Endothelial cell (in vitro differentiated cells): ENCODE results near the gene ZNF500. TPM values are rescaled to one million over a fixed set of nuclear protein-coding genes. Genes with fewer than 3 reads are reported as not detected.
A peak's percentile ranks its signal among the peaks of the same experiment; 100 is the strongest.

ENCODE experiments used
- DNase-seq: peaks from one replicate; pipeline ENCODE4 v3.0.0; 2021; ENCODE audit warnings: low spot score
- H3K27ac Mint-ChIP-seq: one replicate; pipeline ENCODE4 v1.8.0; 2021; ENCODE audit warnings: mixed read lengths, inconsistent platforms; ENCODE audit not compliant: unreplicated experiment
- H3K27me3 Mint-ChIP-seq: one replicate; pipeline ENCODE4 v1.8.0; 2021; ENCODE audit warnings: mild to moderate bottlenecking, moderate library complexity, mixed read lengths, inconsistent platforms; ENCODE audit not compliant: unreplicated experiment
- H3K36me3 Mint-ChIP-seq: one replicate; pipeline ENCODE4 v1.8.0; 2021; ENCODE audit warnings: mild to moderate bottlenecking, low read depth, mixed read lengths, inconsistent platforms; ENCODE audit not compliant: unreplicated experiment
- H3K4me1 Mint-ChIP-seq: one replicate; pipeline ENCODE4 v1.8.0; 2021; ENCODE audit warnings: mild to moderate bottlenecking, mixed read lengths, inconsistent platforms; ENCODE audit not compliant: unreplicated experiment
- H3K4me3 Mint-ChIP-seq: one replicate; pipeline ENCODE4 v1.8.0; 2021; ENCODE audit warnings: mild to moderate bottlenecking, mixed read lengths, inconsistent platforms; ENCODE audit not compliant: unreplicated experiment
- H3K9me3 Mint-ChIP-seq: one replicate; pipeline ENCODE4 v1.8.0; 2021; ENCODE audit warnings: mixed read lengths, inconsistent platforms; ENCODE audit not compliant: unreplicated experiment
- CTCF ChIP-seq: fragments of 200-600 bp; sonication (generic); IDR thresholded peaks from one replicate; pipeline ENCODE4 v1.5.0; 2021; ENCODE audit warnings: antibody characterized with exemption; ENCODE audit not compliant: unreplicated experiment
- long read RNA-seq: library from polyadenylated mRNA; unstranded; transcript quantifications from one replicate; pipeline ENCODE4 v2.0.0, GENCODE V29; 2020; ENCODE audit not compliant: unreplicated experiment
- total RNA-seq: library from RNA; stranded (reverse); fragmentation: NEBNext Ultra II Directional; extraction: Animal tissue kit (Norgen Biotek cat#: 25700); gene quantifications from one replicate; pipeline ENCODE4 v1.2.1, GENCODE V29; 2021; ENCODE audit not compliant: unreplicated experiment

Gene ZNF500
- total RNA-seq, result 32.8 TPM
- long read RNA-seq, full-length matches to known transcripts, result 3 of 5 reads
- long read RNA-seq, partial matches to known transcripts, result 0 of 5 reads
- long read RNA-seq, other reads (novel, unspliced or antisense), result 2 of 5 reads

GRCh38 chr16:4766875-4767628, at the start of gene ZNF500:
Gene ZNF500, minus strand, starts transcription at chr16:4767162. Its CDS starts 1,184 bp downstream, at chr16:4765978.
- Mint-ChIP-seq H3K4me3 (peak within 1 kb of the TSS; percentile 96), H3K27me3 (peaks cover 6% of the 10 kb centered on the region), H3K9me3 (no peaks in the 10 kb centered on the region), H3K36me3 (peaks cover 22% of the 10 kb centered on the region), H3K27ac (peak within 1 kb of the TSS; percentile 94), H3K4me1 (peaks cover 15% of the 10 kb centered on the region)
- peak; percentile 100 for DNase-seq
- TF ChIP-seq CTCF, result no peak

- H3K4me3 Mint-ChIP-seq, result no peak overlapping the region
- H3K27ac Mint-ChIP-seq, result no peak overlapping the region
- peaks cover 3% of the 10 kb centered on the region for H3K27me3 Mint-ChIP-seq
- no peak for DNase-seq
- H3K36me3 Mint-ChIP-seq, result peaks cover 37% of the 10 kb centered on the region
- no peak for TF ChIP-seq CTCF
- peaks cover 3% of the 10 kb centered on the region for H3K4me1 Mint-ChIP-seq
- H3K9me3 Mint-ChIP-seq, result no peaks in the 10 kb centered on the region
Observed at GRCh38 chr16:4814542-4815173, 47.7 kb upstream of the ZNF500 start.

DNA sequence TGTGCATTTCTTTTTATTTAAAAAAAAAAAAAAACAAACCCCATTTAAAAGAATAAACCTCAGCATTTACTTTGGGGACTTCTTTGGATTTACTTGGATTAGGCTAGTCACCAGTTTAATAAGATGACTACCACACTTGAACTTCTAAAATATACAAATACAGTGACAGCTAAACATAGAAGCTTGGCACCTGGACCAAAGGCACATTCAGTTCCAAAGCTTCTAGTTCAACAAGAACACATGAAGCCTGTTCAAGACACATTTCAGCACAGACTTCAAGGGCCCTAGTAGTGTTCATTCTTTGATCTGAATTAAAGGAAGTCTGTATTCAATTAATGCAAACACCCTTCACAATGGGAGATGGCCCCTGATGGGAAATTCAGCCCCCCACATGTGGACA, 47.1 kb upstream of the ZNF500 start:
- Mint-ChIP-seq H3K27ac (no peak overlapping the region), H3K27me3 (peaks cover 3% of the 10 kb centered on the region), H3K4me1 (peaks cover 3% of the 10 kb centered on the region), H3K9me3 (no peaks in the 10 kb centered on the region), H3K36me3 (peaks cover 37% of the 10 kb centered on the region), H3K4me3 (no peak overlapping the region)
- TF ChIP-seq CTCF, result no peak
- DNase-seq, result no peak

GRCh38 chr16:4813251-4814003, 46.5 kb upstream of the ZNF500 start:
- Mint-ChIP-seq H3K4me3 (peak overlapping the region; percentile 69), H3K4me1 (peaks cover 3% of the 10 kb centered on the region), H3K9me3 (no peaks in the 10 kb centered on the region), H3K36me3 (peaks cover 32% of the 10 kb centered on the region), H3K27ac (no peak overlapping the region), H3K27me3 (no peaks in the 10 kb centered on the region)
- no peak for TF ChIP-seq CTCF
- no peak for DNase-seq
